Hypothalamus (tissue), 51 donors: Measurements from ENCODE around the gene ANO2.
A peak's percentile ranks its signal among the peaks of the same experiment; 100 is the strongest.

Experiments
- DNase-seq, 51 donors: peaks; one replicate each; lab custom pipeline; 2025; lab: John Stamatoyannopoulos, UW

ANO2 gene

GRCh38 chr12:5965950-5966383 is 20.9 kb upstream of the ANO2 start:
- DNase-seq = peak in 26 of 51 donors; percentile 2 to 59 (median 28)

GRCh38 chr12:5964913-5965900 is 20.1 kb upstream of the ANO2 start:
- DNase-seq = no peak

- DNase-seq = no peak
Observed at GRCh38 chr12:5963515-5963914, 18.5 kb upstream of the ANO2 start.

GRCh38 chr12:5960783-5961182 is 15.7 kb upstream of the ANO2 start:
- DNase-seq = no peak

GRCh38 chr12:5956987-5957386 is 11.9 kb upstream of the ANO2 start:
- DNase-seq = no peak

GRCh38 chr12:5954661-5955060 is 9.6 kb upstream of the ANO2 start:
- DNase-seq = no peak

- DNase-seq = no peak
Observed at GRCh38 chr12:5953835-5954586, 9.0 kb upstream of the ANO2 start.

GRCh38 chr12:5952031-5952430 is 7.0 kb upstream of the ANO2 start:
- DNase-seq = no peak

GRCh38 chr12:5948696-5949095 is 3.6 kb upstream of the ANO2 start:
- DNase-seq = no peak

GRCh38 chr12:5947006-5947405 is 1.9 kb upstream of the ANO2 start:
- DNase-seq = no peak

- no peak for DNase-seq
Observed at GRCh38 chr12:5946388-5946787, 1.3 kb upstream of the ANO2 start.

- no peak for DNase-seq
Observed at GRCh38 chr12:5944688-5945070, 380 bp downstream of the ANO2 start.

- no peak for DNase-seq
Observed at GRCh38 chr12:5944053-5944452, 1.0 kb downstream of the ANO2 start.

GRCh38 chr12:5941907-5942306 is 3.2 kb downstream of the ANO2 start:
- DNase-seq = no peak

- DNase-seq = no peak
Observed at GRCh38 chr12:5927732-5928516, 17.1 kb downstream of the ANO2 start.

GRCh38 chr12:5925646-5926045 is 19.4 kb downstream of the ANO2 start:
- DNase-seq = no peak

GRCh38 chr12:5924342-5924741 is 20.7 kb downstream of the ANO2 start:
- no peak for DNase-seq

GRCh38 chr12:5923751-5924150 is 21.3 kb downstream of the ANO2 start:
- DNase-seq = peak in 5 of 51 donors; percentile 4 to 17 (median 11)

- DNase-seq = no peak
Observed at GRCh38 chr12:5923043-5923605, 21.9 kb downstream of the ANO2 start.
